DMS 273 (cell line): ENCODE results near the gene ALDH1L1.
"Not testable (repeated sequence)": the region's sequence is repeated elsewhere in the genome, so short reads cannot be mapped to it uniquely, and the experiment has no call there.

Experiments
- DNase-seq: peaks from one replicate; lab custom pipeline; 2025; ENCODE audit not compliant: unreplicated experiment; lab: John Stamatoyannopoulos, UW

The ALDH1L1 gene

DNA sequence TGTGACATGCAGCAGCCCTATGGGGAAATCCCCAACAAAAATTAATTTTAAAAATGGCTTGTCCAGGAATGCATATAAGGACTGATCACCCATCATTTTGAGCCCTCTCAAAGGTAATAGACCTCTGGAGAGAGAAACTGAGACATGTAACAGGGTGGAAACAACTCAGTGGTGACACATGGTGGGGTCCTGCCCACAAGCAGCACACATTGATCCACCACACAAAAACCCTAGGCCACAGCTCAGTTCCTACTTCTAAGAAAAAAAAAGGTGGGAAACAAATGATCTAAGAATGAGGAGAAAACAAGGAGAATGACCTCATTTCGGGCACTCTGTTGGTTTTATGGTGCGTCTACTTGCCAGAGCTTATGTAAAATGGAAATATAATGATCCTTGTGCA is 94.5 kb downstream of the ALDH1L1 start:
- DNase-seq, result no peak

DNA sequence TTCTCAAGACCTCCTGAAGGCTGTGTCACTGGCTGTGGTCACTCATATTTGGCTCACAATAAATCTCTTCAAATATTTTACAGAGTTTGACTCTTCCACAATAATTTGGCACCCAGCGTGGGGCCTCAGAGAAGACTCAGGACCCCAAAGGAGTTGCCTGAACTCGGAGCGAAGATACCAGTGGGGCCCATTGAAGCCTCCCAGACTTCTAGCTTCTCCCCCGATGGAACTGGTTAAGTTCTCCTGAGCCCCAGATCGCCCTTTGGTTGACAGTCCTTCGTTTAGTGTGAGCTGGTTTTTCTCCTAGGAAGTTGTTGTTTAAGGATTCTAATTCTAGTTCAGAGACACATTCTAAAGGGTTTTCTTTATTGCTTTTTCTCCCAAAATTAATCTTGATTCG is 95.1 kb downstream of the ALDH1L1 start:
- DNase-seq, result no peak

- no peak for DNase-seq
Measured at GRCh38 chr3:126084768-126085180, 95.6 kb downstream of the ALDH1L1 start.

DNA sequence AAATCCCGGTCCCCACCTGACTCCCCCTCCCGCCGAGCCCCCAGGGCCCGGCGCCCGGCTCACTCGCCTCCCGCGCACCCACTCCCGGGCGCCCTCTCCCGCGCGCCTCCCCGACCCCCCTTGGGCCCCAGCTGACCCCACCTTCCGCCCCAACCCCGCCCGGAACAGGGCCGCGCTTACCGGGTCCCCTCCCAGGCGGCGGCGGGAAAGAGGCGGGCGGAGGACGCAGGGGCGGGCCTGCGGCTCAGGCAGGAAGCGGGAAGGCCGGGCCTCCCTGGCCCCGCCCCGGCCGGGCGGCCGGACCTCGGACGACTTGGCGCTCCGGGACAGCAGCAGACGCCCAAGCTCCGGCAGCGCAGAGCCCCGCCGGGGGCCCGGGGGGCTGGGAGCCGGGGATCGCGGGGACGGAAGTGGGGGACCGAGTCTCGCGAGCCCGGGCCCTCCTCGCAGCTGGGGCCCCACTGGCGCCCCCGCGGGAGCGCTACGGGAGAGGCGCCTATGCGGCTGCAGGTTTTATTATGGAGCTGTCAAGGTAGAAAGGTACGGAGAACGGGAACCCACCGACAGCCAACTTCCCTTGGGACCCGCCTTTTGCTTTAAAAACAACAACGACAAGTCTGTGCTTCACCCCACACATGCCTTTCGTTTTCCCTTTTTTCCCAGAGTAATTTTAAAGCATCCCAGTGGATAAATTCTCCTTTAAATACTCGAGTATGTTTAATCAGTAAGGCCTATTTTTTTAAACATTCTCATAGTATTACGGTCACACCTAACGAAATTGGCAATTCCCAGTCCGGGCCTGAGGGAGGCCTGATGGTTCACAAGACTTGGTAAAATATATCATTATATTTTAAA is 96.2 kb downstream of the ALDH1L1 start, which contains the start of gene SLC41A3:
Gene SLC41A3 (minus strand): TSS at position 212 of the 855 bp plus-strand sequence. CDS start 15,905 bp downstream, outside the sequence.
- peak; percentile 96 for DNase-seq

- DNase-seq, result peak; percentile 86
Measured at GRCh38 chr3:126083511-126083912, 96.9 kb downstream of the ALDH1L1 start.

- no peak for DNase-seq
Measured at GRCh38 chr3:126083138-126083445, 97.3 kb downstream of the ALDH1L1 start.

DNA sequence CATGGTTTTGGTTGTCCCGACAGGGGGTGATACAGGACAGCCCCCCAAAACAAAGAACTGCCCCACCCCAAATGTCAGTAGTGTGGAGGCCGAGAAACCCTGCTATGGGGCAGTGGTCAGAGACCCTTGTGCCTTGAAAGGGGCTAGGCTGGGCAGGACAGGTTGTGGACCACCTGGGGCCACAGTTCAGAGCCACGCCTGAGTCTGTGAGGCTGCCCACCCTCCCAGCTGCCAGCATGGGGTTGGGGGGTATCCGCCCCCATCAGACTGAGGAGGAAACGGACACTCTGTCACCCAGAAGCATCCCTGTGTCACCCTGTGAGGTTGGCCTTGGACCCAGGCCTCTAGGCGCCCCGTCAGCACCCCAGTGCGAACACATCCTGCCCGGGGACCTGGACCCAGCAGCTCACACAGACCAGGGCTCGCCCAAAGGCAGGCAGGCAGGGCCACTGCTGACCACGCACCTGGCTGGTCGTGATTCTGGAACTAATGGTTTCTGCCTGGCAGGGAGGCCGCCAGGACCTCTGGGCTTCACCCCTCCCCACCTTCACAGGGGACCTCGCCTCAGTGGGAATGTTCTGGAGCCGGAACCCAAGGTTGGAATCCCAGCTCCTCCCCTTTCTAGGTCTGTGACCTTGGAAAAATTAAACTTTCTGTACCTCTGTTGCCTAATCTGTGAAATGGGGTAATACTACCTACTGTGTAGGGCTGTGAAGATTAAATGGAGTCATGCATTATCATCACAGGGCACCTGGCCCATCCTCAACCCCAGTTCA is 97.8 kb downstream of the ALDH1L1 start:
- DNase-seq, result no peak

DNA sequence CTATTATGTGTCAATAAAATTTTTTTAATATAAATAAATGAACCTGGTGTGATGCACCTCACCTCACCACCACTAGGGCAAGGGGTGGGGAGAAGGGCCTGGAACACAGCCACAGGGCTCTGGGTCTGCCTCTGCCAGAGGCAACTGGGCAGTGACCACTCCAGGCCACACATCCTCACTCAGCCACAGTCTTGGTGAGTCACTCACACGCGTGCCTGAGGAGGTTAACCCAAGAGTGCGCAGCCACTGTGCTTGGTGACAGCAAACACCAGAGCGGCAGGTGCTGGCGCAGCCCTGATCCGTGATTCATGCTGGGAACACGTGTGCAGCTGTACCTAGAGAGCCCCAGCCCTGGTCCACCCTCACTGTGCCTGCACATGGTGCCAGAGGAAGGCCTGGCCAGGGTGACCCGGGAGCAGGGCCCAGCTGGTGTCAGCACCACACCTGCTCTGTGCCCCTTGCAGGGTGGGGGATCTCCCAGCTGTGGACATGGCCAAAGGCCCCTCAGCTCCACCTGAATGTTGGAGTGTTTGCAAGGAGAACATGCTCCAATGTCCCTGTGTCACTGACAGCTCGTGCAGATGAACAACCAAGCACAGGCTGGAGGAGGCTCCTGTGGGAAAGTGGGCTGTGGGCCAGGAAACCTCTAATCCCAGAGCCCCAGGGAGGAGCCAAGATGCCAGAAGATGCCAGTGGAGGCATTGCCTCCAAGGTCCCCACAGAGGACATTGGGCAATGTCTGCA is 98.6 kb downstream of the ALDH1L1 start:
- DNase-seq, result peak; percentile 72

- DNase-seq, result no peak
Measured at GRCh38 chr3:126080970-126081369, 99.4 kb downstream of the ALDH1L1 start.

- DNase-seq, result no peak
Measured at GRCh38 chr3:126078866-126079265, 101.5 kb downstream of the ALDH1L1 start.

DNA sequence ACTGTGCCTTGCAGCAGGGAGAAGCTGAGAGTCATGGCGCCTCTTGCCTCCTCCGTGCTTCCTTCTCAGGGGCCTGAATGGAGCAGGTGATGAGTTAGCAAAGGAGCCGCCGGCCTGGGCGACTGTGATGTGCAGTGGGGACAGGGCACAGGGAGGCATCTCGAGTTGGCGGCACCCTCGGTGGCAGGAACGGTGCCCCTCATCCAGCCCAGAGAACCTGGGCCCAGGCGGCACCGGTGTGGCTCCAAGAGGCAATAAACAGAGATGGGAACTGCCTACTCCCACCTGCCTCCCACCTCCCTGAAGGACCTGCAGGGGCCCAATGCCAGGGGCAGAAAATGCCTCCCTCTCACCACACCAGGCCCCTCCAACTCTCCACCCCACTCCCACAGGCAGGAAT is 102.6 kb downstream of the ALDH1L1 start:
- DNase-seq, result no peak

GRCh38 chr3:126076140-126076539 is 104.2 kb downstream of the ALDH1L1 start:
- no peak for DNase-seq

GRCh38 chr3:126070146-126070545 is 110.2 kb downstream of the ALDH1L1 start:
- DNase-seq, result no peak

- DNase-seq, result no peak
Measured at GRCh38 chr3:126067959-126068358, 112.4 kb downstream of the ALDH1L1 start.

- not testable (repeated sequence) for DNase-seq
Measured at GRCh38 chr3:126066676-126067075, 113.7 kb downstream of the ALDH1L1 start.

GRCh38 chr3:126065876-126066275 is 114.5 kb downstream of the ALDH1L1 start:
- no peak for DNase-seq

GRCh38 chr3:126064627-126065258 is 115.6 kb downstream of the ALDH1L1 start:
- DNase-seq, result no peak

DNA sequence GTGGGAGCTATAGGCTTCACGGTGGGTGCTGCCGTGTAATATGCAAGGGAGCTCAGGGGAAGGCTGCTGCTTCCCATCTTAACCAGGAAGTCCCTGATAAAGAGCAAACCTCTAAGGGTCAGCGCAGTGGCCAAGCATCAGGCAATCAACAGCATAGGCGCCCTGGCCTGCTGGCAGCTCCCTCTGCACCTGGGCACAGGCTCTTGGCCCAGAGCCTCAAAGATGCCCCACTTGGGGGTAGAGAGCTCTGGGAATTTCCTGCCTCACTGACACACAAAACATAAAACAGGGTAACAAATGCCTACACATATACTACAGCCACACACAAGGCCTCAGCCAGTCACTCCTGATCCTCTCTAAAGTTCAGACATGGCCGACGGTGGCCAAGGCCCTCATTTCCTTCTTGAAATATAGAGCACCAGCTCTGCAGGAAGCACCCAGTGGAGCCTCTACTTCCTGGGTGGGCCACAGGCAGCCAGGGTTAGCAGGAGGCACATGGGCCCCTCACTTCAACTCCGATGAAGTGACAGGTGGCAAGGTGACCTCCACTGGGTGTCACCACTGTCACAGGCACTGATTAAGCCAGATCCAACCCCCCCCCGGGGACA is 116.9 kb downstream of the ALDH1L1 start:
- no peak for DNase-seq

- no peak for DNase-seq
Measured at GRCh38 chr3:126061301-126062032, 118.9 kb downstream of the ALDH1L1 start.

- DNase-seq, result no peak
Measured at GRCh38 chr3:126060613-126061145, 119.7 kb downstream of the ALDH1L1 start.
